IMR-90 (cell line): ENCODE data around the gene ITPK1. TPM values are rescaled to one million over a fixed set of nuclear protein-coding genes. Genes with fewer than 3 reads are reported as not detected.

Source experiments
- ATAC-seq: fragments of 200-7000 bp; cut with Tn5 transposase; 2 replicates; pipeline ENCODE4 v1.9.1; 2020; ENCODE audit warnings: low read depth, mild to moderate bottlenecking, moderate library complexity
- BruUV-seq: library from RNA; stranded (reverse); fragments of 400-500 nt; replicated peaks from 2 replicates; lab custom pipeline; 2021; lab: Mats Ljungman, UMichigan
- CTCF ChIA-PET: fragments of 300-600 bp; formaldehyde crosslinking; extraction: SDS; loops from one replicate; lab custom pipeline; 2021; ENCODE audit warnings: antibody characterized with exemption; lab: Yijun Ruan, JAX
- POLR2A ChIA-PET: fragments of 300-600 bp; sonication (Branson Sonifier 250); formaldehyde crosslinking; loops from one replicate; lab custom pipeline; 2022; ENCODE audit warnings: antibody characterized with exemption; ENCODE audit not compliant: unreplicated experiment; lab: Charles Lee
- DNase-seq: peaks from one replicate; pipeline ENCODE4 v3.0.0; 2013
- H2AFZ ChIP-seq: replicated peaks from 2 replicates; pipeline ENCODE3; 2013; ENCODE audit warnings: low read length, mild to moderate bottlenecking; ENCODE audit not compliant: poor library complexity
- H2AK5ac ChIP-seq: 2 replicates; pipeline ENCODE4 v1.6.1; 2013; ENCODE audit warnings: low read depth, low read length, inconsistent platforms
- H2AK9ac ChIP-seq: replicated peaks from 2 replicates; pipeline ENCODE3; 2013; ENCODE audit warnings: mild to moderate bottlenecking, low read depth, low read length, moderate library complexity; ENCODE audit not compliant: poor library complexity
- H2BK120ac ChIP-seq: 2 replicates; pipeline ENCODE4 v1.6.1; 2013; ENCODE audit warnings: low read depth, low read length, inconsistent platforms
- H2BK15ac ChIP-seq: 3 replicates; pipeline ENCODE4 v1.6.1; 2013; ENCODE audit warnings: low read depth, low read length, inconsistent platforms
- H2BK20ac ChIP-seq: 2 replicates; pipeline ENCODE4 v1.6.1; 2013; ENCODE audit warnings: low read depth, mild to moderate bottlenecking, inconsistent platforms, low read length, moderate library complexity
- H2BK5ac ChIP-seq: 2 replicates; pipeline ENCODE4 v1.6.1; 2013; ENCODE audit warnings: mild to moderate bottlenecking, low read depth, low read length, inconsistent platforms; ENCODE audit not compliant: poor library complexity, severe bottlenecking
- H3K14ac ChIP-seq: replicated peaks from 2 replicates; pipeline ENCODE4 v1.6.1; 2013; ENCODE audit warnings: low read depth, low read length, inconsistent platforms
- H3K18ac ChIP-seq: 2 replicates; pipeline ENCODE4 v1.6.1; 2013; ENCODE audit warnings: low read depth, low read length, control low read depth
- H3K23ac ChIP-seq: 2 replicates; pipeline ENCODE4 v1.6.1; 2013; ENCODE audit warnings: low read depth, low read length, inconsistent platforms
- H3K27ac ChIP-seq: 2 replicates; pipeline ENCODE4 v1.5.1; 2013; ENCODE audit warnings: mild to moderate bottlenecking, control low read depth, low read length; ENCODE audit not compliant: insufficient read depth
- H3K27me3 ChIP-seq: 2 replicates; pipeline ENCODE4 v1.6.1; 2013; ENCODE audit warnings: low read length; ENCODE audit not compliant: control insufficient read depth, insufficient read depth
- H3K36me3 ChIP-seq: 2 replicates; pipeline ENCODE4 v1.6.1; 2013; ENCODE audit warnings: low read length, mixed read lengths; ENCODE audit not compliant: control insufficient read depth, insufficient read depth
- H3K4ac ChIP-seq: 2 replicates; pipeline ENCODE4 v1.6.1; 2013; ENCODE audit warnings: low read depth, low read length, inconsistent platforms
- H3K4me1 ChIP-seq: 2 replicates; pipeline ENCODE4 v1.6.1; 2013; ENCODE audit warnings: low read length, mixed read lengths; ENCODE audit not compliant: control insufficient read depth, insufficient read depth
- H3K4me2 ChIP-seq: 2 replicates; pipeline ENCODE4 v1.6.1; 2013; ENCODE audit warnings: low read depth, mild to moderate bottlenecking, control low read depth, low read length, moderate library complexity
- H3K4me3 ChIP-seq: 2 replicates; pipeline ENCODE4 v1.5.1; 2013; ENCODE audit warnings: low read depth, mild to moderate bottlenecking, control low read depth, low read length, moderate library complexity; ENCODE audit not compliant: insufficient read depth
- H3K56ac ChIP-seq: 2 replicates; pipeline ENCODE4 v1.6.1; 2013; ENCODE audit warnings: low read length, inconsistent platforms; ENCODE audit not compliant: insufficient read depth; ENCODE audit errors: extremely low read depth
- H3K79me1 ChIP-seq, 2 experiments: 2 replicates each; pipeline ENCODE4 v1.6.1; 2013; ENCODE audit warnings: low read length in 2 of 2, inconsistent platforms in 1 of 2, low read depth in 1 of 2
- H3K9ac ChIP-seq: 2 replicates; pipeline ENCODE4 v1.6.1; 2013; ENCODE audit warnings: low read depth, low read length, control low read depth
- H3K9me1 ChIP-seq: 2 replicates; pipeline ENCODE4 v1.6.1; 2013; ENCODE audit warnings: low read length, inconsistent platforms; ENCODE audit not compliant: insufficient read depth
- H3K9me3 ChIP-seq: 2 replicates; pipeline ENCODE4 v1.6.1; 2013; ENCODE audit warnings: low read length; ENCODE audit not compliant: control insufficient read depth, insufficient read depth
- H4K20me1 ChIP-seq: 2 replicates; pipeline ENCODE4 v1.6.1; 2013; ENCODE audit warnings: low read length, inconsistent platforms; ENCODE audit not compliant: insufficient read depth
- H4K5ac ChIP-seq: 2 replicates; pipeline ENCODE4 v1.6.1; 2013; ENCODE audit warnings: mild to moderate bottlenecking, low read depth, low read length, control low read depth
- H4K8ac ChIP-seq, 2 experiments: 2 replicates each; pipeline ENCODE4 v1.6.1; 2013; ENCODE audit warnings: low read depth in 2 of 2, low read length in 2 of 2, control low read depth in 1 of 2, inconsistent platforms in 1 of 2
- H4K91ac ChIP-seq: 2 replicates; pipeline ENCODE4 v1.6.1; 2013; ENCODE audit warnings: low read depth, low read length, inconsistent platforms; ENCODE audit not compliant: insufficient read depth
- CEBPB ChIP-seq: IDR thresholded peaks from 2 replicates; pipeline ENCODE4 v1.6.1; 2012; ENCODE audit warnings: low read depth, low read length, improper control_type of control experiment
- CTCF ChIP-seq: conservative IDR thresholded peaks from 2 replicates; pipeline ENCODE4 v1.5.1; 2012; ENCODE audit warnings: mild to moderate bottlenecking, low read depth, low read length, improper control_type of control experiment
- MAZ ChIP-seq: IDR thresholded peaks from 2 replicates; pipeline ENCODE4 v1.6.1; 2012; ENCODE audit warnings: low read depth, mild to moderate bottlenecking, low read length, improper control_type of control experiment, moderate library complexity, borderline replicate concordance
- RAD21 ChIP-seq: IDR thresholded peaks from 2 replicates; pipeline ENCODE4 v1.6.1; 2012; ENCODE audit warnings: low read length, improper control_type of control experiment
- SMC3 ChIP-seq: fragments of 150-350 bp; IDR thresholded peaks from 2 replicates; pipeline ENCODE4 v1.6.1; 2016; ENCODE audit warnings: low read depth, mild to moderate bottlenecking, antibody characterized with exemption, low read length, moderate library complexity
- WGBS, 2 experiments: methylation state at CpG; one replicate each; pipeline versions ENCODE4 v1.1.5 to v1.1.7; 2013; ENCODE audit warnings: missing lambda C conversion rate in 2 of 2; ENCODE audit not compliant: insufficient read length in 1 of 2; ENCODE audit errors: extremely low coverage in 2 of 2; 5-methylcytosine and 5-hydroxymethylcytosine counted together
- dilution Hi-C: fragments of 300-500 bp; cut with HindIII; formaldehyde crosslinking; loops from one replicate; pipeline ENCODE4 v1.14.3; 2018; ENCODE audit warnings: low sequenced_read_pairs; ENCODE audit not compliant: unreplicated experiment
- in situ Hi-C: fragments of 300-500 bp; cut with MboI; formaldehyde crosslinking; loops from 3 replicates; pipeline ENCODE4 v1.14.3; 2019; ENCODE audit warnings: low sequenced_read_pairs, inconsistent platforms, mixed read lengths
- intact Hi-C: fragments of 100-400 bp; cut with micrococcal nuclease; formaldehyde crosslinking; loops from 2 replicates; pipeline ENCODE4 v1.10.0; 2022
- polyA plus RNA-seq, 3 experiments: library from polyadenylated mRNA; depleted of rRNA; stranded (reverse); fragments of >200 nt; gene quantifications; 2 replicates each; pipeline ENCODE4 v1.2.3, GENCODE V29; 2012; ENCODE audit warnings: low replicate concordance in 1 of 3
- total RNA-seq: library from RNA; depleted of rRNA; stranded (reverse); fragments of >200 nt; gene quantifications from 2 replicates; pipeline ENCODE4 v1.2.3, GENCODE V29; 2012

ITPK1 gene
- total and polyA plus RNA-seq, 2 of the 4 experiments (the other 2 are of a cell fraction): 21.7 to 26.9 TPM

- Histone ChIP-seq H3K56ac (no peak overlapping the region), H2BK15ac (no peak overlapping the region), H2AK5ac (no peak overlapping the region), H2AFZ (no peak overlapping the region), H3K4ac (no peak overlapping the region), H2BK5ac (no peak overlapping the region), H3K18ac (no peak overlapping the region), H4K20me1 (no peaks in the 10 kb centered on the region), H4K5ac (no peak overlapping the region), H4K8ac (no peak overlapping the region), H4K91ac (no peak overlapping the region), H3K79me1 (no peaks in the 10 kb centered on the region), H3K23ac (no peak overlapping the region), H3K36me3 (no peaks in the 10 kb centered on the region), H3K14ac (no peak overlapping the region), H3K27ac (no peak overlapping the region), H3K9me1 (0 out of 2 replicates have a peak, but pooled peaks cover 4% of the 10 kb centered on the region), H3K27me3 (no peaks in the 10 kb centered on the region), H3K9me3 (no peaks in the 10 kb centered on the region), H2BK20ac (no peak overlapping the region), H2BK120ac (no peak overlapping the region), H3K4me1 (peaks cover 2% of the 10 kb centered on the region; the same call in 1 of the 2 replicates), H3K4me3 (no peak overlapping the region), H3K4me2 (no peak overlapping the region), H3K9ac (no peak overlapping the region), H2AK9ac (no peak overlapping the region)
- WGBS, 2 experiments: 57% methylated on average over 2 of the region's 4 CpGs; no CpG with 5 or more reads in 1 of the 2 experiments
- DNase-seq (no peak), ATAC-seq (no peak)
- TF ChIP-seq RAD21: no peak
- no peak for TF ChIP-seq CEBPB
- TF ChIP-seq SMC3: no peak
- no peak for TF ChIP-seq MAZ
- TF ChIP-seq CTCF: no peak
- in situ Hi-C loops (no loop called here), intact Hi-C loops (no loop called here), dilution Hi-C loops (no loop called here)
- no TSS peak for BruUV-seq
- ChIA-PET POLR2A (no interaction called here), CTCF (no interaction called here)
Measured at GRCh38 chr14:92984896-92985295, 130.8 kb downstream of the ITPK1 start.
